Stomach smooth muscle (tissue), 2 donors: ENCODE results near the gene RNF115.
"Not testable (repeated sequence)": the region's sequence is repeated elsewhere in the genome, so short reads cannot be mapped to it uniquely, and the experiment has no call there.

ENCODE experiments used
- H3K27ac ChIP-seq: one replicate; pipeline ENCODE4 v1.7.0; 2013; ENCODE audit warnings: mild to moderate bottlenecking, low read length, inconsistent platforms
- H3K27me3 ChIP-seq, 2 donors: one replicate each; pipeline ENCODE4 v1.7.0; 2013; ENCODE audit warnings: low read length in 2 of 2; ENCODE audit not compliant: insufficient read depth in 2 of 2, control insufficient read depth in 1 of 2
- H3K36me3 ChIP-seq, 2 donors: one replicate each; pipeline ENCODE4 v1.7.0; 2013; ENCODE audit warnings: low read length in 2 of 2; ENCODE audit not compliant: control insufficient read depth in 2 of 2, insufficient read depth in 2 of 2
- H3K4me1 ChIP-seq: one replicate; pipeline ENCODE4 v1.7.0; 2013; ENCODE audit warnings: low read length; ENCODE audit not compliant: control insufficient read depth, insufficient read depth
- H3K4me3 ChIP-seq, 2 donors: one replicate each; pipeline ENCODE4 v1.7.0; 2013; ENCODE audit warnings: low read length in 2 of 2
- H3K9ac ChIP-seq, 2 donors: one replicate each; pipeline ENCODE4 v1.7.0; 2013; ENCODE audit warnings: low read length in 2 of 2, mild to moderate bottlenecking in 1 of 2
- H3K9me3 ChIP-seq, 2 donors: one replicate each; pipeline ENCODE4 v1.7.0; 2013; ENCODE audit warnings: low read length in 2 of 2; ENCODE audit not compliant: control insufficient read depth in 2 of 2
- donor health status: healthy.
- donor health status: Pancreatic carcinoma.

The RNF115 gene

GRCh38 chr1:145729666-145730436, 94.0 kb downstream of the RNF115 start:
- no peak overlapping the region for H3K27ac ChIP-seq
- no peaks in the 10 kb centered on the region for H3K9me3 ChIP-seq
- no peak overlapping the region for H3K9ac ChIP-seq
- H3K27me3 ChIP-seq: no peaks in the 10 kb centered on the region
- H3K4me1 ChIP-seq: no peaks in the 10 kb centered on the region
- no peak overlapping the region for H3K4me3 ChIP-seq
- peaks cover 0 to 5% of the 10 kb centered on the region in 2 donors for H3K36me3 ChIP-seq

GRCh38 chr1:145729196-145729595, 94.7 kb downstream of the RNF115 start:
- H3K9me3 ChIP-seq: no peaks in the 10 kb centered on the region
- peaks cover 0 to 5% of the 10 kb centered on the region in 2 donors for H3K36me3 ChIP-seq
- no peak overlapping the region for H3K4me3 ChIP-seq
- no peaks in the 10 kb centered on the region for H3K4me1 ChIP-seq
- H3K27ac ChIP-seq: no peak overlapping the region
- no peaks in the 10 kb centered on the region for H3K27me3 ChIP-seq
- H3K9ac ChIP-seq: no peak overlapping the region

- H3K36me3 ChIP-seq, H3K27ac ChIP-seq, H3K27me3 ChIP-seq, H3K9me3 ChIP-seq, H3K4me1 ChIP-seq, H3K9ac ChIP-seq, H3K4me3 ChIP-seq: not testable (repeated sequence)
Observed at GRCh38 chr1:145726193-145726592, 97.7 kb downstream of the RNF115 start.

- Histone ChIP-seq H3K4me3 (peak overlapping the region; percentile 62 to 70), H3K9me3 (no peaks in the 10 kb centered on the region), H3K9ac (peak overlapping the region; percentile 28 to 36), H3K36me3 (no peaks in the 10 kb centered on the region), H3K27me3 (no peaks in the 10 kb centered on the region), H3K27ac (no peak overlapping the region), H3K4me1 (peaks cover 13% of the 10 kb centered on the region)
Observed at GRCh38 chr1:145720878-145721671, 102.8 kb downstream of the RNF115 start.

GRCh38 chr1:145720556-145720877, 103.4 kb downstream of the RNF115 start:
- no peaks in the 10 kb centered on the region for H3K9me3 ChIP-seq
- H3K4me3 ChIP-seq: peak overlapping the region in 1 of 2 donors; percentile 70
- peaks cover 13% of the 10 kb centered on the region for H3K4me1 ChIP-seq
- no peak overlapping the region for H3K27ac ChIP-seq
- H3K27me3 ChIP-seq: no peaks in the 10 kb centered on the region
- peak overlapping the region in 1 of 2 donors; percentile 28 for H3K9ac ChIP-seq
- H3K36me3 ChIP-seq: no peaks in the 10 kb centered on the region

GRCh38 chr1:145719230-145720079, 104.4 kb downstream of the RNF115 start, which contains the start of gene CD160:
CD160 (plus strand) TSS chr1:145719499; CDS start chr1:145728328, 8,829 bp downstream.
- Histone ChIP-seq H3K9ac (no peak within 1 kb of the TSS), H3K27me3 (no peaks in the 10 kb centered on the region), H3K36me3 (no peaks in the 10 kb centered on the region), H3K4me3 (no peak within 1 kb of the TSS), H3K4me1 (peaks cover 13% of the 10 kb centered on the region), H3K9me3 (no peaks in the 10 kb centered on the region), H3K27ac (no peak within 1 kb of the TSS)

- H3K4me1 ChIP-seq: peaks cover 13% of the 10 kb centered on the region
- H3K36me3 ChIP-seq, H3K27ac ChIP-seq, H3K27me3 ChIP-seq, H3K9me3 ChIP-seq, H3K4me3 ChIP-seq, H3K9ac ChIP-seq: not testable (repeated sequence)
Observed at GRCh38 chr1:145718465-145718864, 105.4 kb downstream of the RNF115 start.

GRCh38 chr1:145717833-145718232, 106.1 kb downstream of the RNF115 start:
- no peak overlapping the region for H3K4me3 ChIP-seq
- no peaks in the 10 kb centered on the region for H3K9me3 ChIP-seq
- peaks cover 13% of the 10 kb centered on the region for H3K4me1 ChIP-seq

GRCh38 chr1:145716641-145717345, 107.1 kb downstream of the RNF115 start:
- Histone ChIP-seq H3K9ac (no peak overlapping the region), H3K27me3 (no peaks in the 10 kb centered on the region), H3K27ac (no peak overlapping the region), H3K36me3 (no peaks in the 10 kb centered on the region), H3K4me3 (no peak overlapping the region), H3K4me1 (peaks cover 15% of the 10 kb centered on the region), H3K9me3 (no peaks in the 10 kb centered on the region)

More at GRCh38 chr1:145717833-145718232, 106.1 kb downstream of the RNF115 start:
- Histone ChIP-seq H3K36me3 (no peaks in the 10 kb centered on the region), H3K27ac (no peak overlapping the region), H3K27me3 (no peaks in the 10 kb centered on the region), H3K9ac (no peak overlapping the region)

GRCh38 chr1:145714524-145715111, 109.3 kb downstream of the RNF115 start:
- Histone ChIP-seq H3K4me1 (peaks cover 6% of the 10 kb centered on the region), H3K9ac (no peak overlapping the region)

More at GRCh38 chr1:145714524-145715111, 109.3 kb downstream of the RNF115 start:
- no peaks in the 10 kb centered on the region for H3K36me3 ChIP-seq
- no peaks in the 10 kb centered on the region for H3K27me3 ChIP-seq
- no peaks in the 10 kb centered on the region for H3K9me3 ChIP-seq
- H3K4me3 ChIP-seq: no peak overlapping the region
- H3K27ac ChIP-seq: no peak overlapping the region
